ENCODE measurements around the gene C2orf81.

DNA sequence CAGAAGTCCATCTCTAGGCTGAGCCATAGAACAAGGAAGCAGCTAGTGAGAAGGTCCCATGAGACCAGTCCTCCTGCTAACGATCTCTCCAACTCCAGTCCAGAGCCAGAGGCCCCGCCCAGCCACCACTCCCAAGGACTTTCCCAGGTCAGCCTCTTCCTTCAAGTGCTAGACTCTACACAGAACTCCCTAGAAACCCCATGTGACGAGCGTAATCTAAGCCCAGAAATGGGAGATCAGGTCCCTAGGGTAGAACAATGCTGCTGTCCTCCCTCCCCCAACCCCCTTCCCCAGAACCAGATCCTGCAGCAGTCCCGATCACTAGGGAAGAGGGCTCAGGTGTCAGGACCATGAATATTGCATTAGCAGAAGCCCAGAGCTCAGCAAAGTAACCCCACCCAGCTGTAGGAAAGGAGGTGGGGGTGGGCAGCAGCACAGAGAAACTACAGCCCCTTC, 48.2 kb downstream of the C2orf81 start:
- TF ChIP-seq, protein P1, sequence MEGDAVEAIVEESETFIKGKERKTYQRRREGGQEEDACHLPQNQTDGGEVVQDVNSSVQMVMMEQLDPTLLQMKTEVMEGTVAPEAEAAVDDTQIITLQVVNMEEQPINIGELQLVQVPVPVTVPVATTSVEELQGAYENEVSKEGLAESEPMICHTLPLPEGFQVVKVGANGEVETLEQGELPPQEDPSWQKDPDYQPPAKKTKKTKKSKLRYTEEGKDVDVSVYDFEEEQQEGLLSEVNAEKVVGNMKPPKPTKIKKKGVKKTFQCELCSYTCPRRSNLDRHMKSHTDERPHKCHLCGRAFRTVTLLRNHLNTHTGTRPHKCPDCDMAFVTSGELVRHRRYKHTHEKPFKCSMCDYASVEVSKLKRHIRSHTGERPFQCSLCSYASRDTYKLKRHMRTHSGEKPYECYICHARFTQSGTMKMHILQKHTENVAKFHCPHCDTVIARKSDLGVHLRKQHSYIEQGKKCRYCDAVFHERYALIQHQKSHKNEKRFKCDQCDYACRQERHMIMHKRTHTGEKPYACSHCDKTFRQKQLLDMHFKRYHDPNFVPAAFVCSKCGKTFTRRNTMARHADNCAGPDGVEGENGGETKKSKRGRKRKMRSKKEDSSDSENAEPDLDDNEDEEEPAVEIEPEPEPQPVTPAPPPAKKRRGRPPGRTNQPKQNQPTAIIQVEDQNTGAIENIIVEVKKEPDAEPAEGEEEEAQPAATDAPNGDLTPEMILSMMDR (IDR thresholded peaks at IDR 0.05; ENCODE audit: low read depth, low read length, poor library complexity, severe bottlenecking): no peak
- no peak for TF ChIP-seq EZH2phosphoT487 (IDR thresholded peaks at IDR 0.05; ENCODE audit: borderline replicate concordance, low read length)

Data from DOHH2 (cell line).